Measurements from ENCODE around the gene GPR3. TPM values are rescaled to one million over a fixed set of nuclear protein-coding genes. Genes with fewer than 3 reads are reported as not detected.

Gene GPR3
- total RNA-seq, 1 donor from 2014 or later, result 1.9 TPM

DNA sequence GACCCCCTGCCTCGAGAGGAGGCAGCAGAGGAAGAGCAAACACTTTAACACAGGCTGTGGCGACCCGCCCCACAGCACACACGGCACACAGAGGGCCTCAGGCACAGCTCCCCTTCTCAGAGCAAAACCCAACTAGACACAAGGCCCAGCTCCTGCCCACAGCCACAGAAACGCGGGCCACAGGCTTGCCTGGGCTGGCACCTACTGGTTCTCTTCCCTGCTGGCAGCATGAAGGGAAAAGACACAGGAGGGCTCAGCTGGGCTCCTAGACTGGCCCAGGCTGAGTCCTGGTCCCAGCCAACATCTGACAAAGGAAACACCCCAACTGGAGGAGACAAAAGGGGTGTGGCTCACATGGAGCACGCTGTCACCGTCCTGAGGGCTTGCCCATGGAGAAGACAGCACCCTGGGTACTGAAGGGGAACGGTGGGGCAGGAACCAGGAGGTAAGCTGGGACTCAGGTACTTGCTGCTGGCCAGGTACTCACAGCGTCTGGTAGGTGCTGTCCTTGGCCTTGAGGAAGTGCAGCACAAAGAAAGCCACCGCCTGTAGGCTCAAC is 12.8 kb upstream of the GPR3 start:
- no peak for DNase-seq (ENCODE audit: extremely low spot score, unreplicated experiment)
- H3K9me3 Mint-ChIP-seq, result no peaks in the 10 kb centered on the region

GRCh38 chr1:27380224-27380623 is 12.2 kb upstream of the GPR3 start:
- Mint-ChIP-seq H3K4me1 (ENCODE audit: unreplicated experiment) (peaks cover 3% of the 10 kb centered on the region), H3K27me3 (peaks cover 12% of the 10 kb centered on the region), H3K9me3 (no peaks in the 10 kb centered on the region), H3K4me3 (no peak overlapping the region), H3K27ac (no peak overlapping the region), H3K36me3 (no peaks in the 10 kb centered on the region)
- TF ChIP-seq CTCF (conservative IDR thresholded peaks at IDR 0.05), result no peak
- no peak for DNase-seq (ENCODE audit: extremely low spot score, unreplicated experiment)

More for the DNA sequence above, 12.8 kb upstream of the GPR3 start:
- no peak overlapping the region for H3K27ac Mint-ChIP-seq
- H3K4me1 Mint-ChIP-seq (ENCODE audit: unreplicated experiment), result peaks cover 3% of the 10 kb centered on the region
- TF ChIP-seq CTCF (conservative IDR thresholded peaks at IDR 0.05), result no peak
- no peaks in the 10 kb centered on the region for H3K36me3 Mint-ChIP-seq
- H3K27me3 Mint-ChIP-seq, result peaks cover 12% of the 10 kb centered on the region
- H3K4me3 Mint-ChIP-seq, result peak overlapping the region; percentile 20

GRCh38 chr1:27380766-27381733 is 11.4 kb upstream of the GPR3 start:
- H3K27me3 Mint-ChIP-seq, result peaks cover 12% of the 10 kb centered on the region
- TF ChIP-seq CTCF (conservative IDR thresholded peaks at IDR 0.05), result no peak
- no peaks in the 10 kb centered on the region for H3K36me3 Mint-ChIP-seq
- no peak overlapping the region for H3K4me3 Mint-ChIP-seq
- H3K27ac Mint-ChIP-seq, result peak overlapping the region; percentile 61
- peaks cover 3% of the 10 kb centered on the region for H3K4me1 Mint-ChIP-seq (ENCODE audit: unreplicated experiment)
- no peaks in the 10 kb centered on the region for H3K9me3 Mint-ChIP-seq
- DNase-seq (ENCODE audit: extremely low spot score, unreplicated experiment), result no peak

- no peak for TF ChIP-seq CTCF (conservative IDR thresholded peaks at IDR 0.05)
- Mint-ChIP-seq H3K27ac (no peak overlapping the region), H3K36me3 (no peaks in the 10 kb centered on the region), H3K9me3 (no peaks in the 10 kb centered on the region), H3K4me3 (no peak overlapping the region), H3K4me1 (ENCODE audit: unreplicated experiment) (peaks cover 3% of the 10 kb centered on the region), H3K27me3 (peaks cover 12% of the 10 kb centered on the region)
- DNase-seq (ENCODE audit: extremely low spot score, unreplicated experiment), result no peak
Observed at GRCh38 chr1:27381969-27382762, 10.3 kb upstream of the GPR3 start.

DNA sequence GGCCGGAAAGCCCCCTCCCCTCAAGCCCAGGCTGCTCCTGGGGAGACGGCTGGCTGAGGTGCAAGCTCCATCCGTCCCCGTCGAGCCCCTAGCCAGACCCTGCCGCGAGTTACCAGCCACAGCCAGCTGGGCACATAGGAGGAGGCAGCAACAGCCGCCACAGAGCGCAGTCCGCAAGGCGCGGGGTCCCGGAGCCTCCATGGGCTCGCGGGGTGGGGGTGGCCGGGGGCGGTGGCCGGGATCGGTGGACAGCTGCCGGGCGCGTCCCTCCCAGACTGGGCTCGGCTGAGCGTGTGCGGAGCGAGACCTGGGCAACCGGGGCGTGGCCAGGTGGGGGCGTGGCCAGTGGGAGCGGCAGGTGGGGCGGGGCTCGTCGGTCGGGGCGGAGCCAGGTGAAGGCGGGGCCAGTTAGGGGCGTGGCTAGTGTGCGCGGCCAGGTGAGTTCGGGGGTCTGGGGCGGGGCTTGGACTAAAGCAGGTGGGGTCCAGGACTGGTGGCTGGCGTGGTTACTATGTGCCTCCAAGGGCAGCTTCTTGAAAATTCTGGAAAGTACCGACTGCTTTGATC is 9.3 kb upstream of the GPR3 start, which contains the start of gene CD164L2:
TSS of gene CD164L2 (minus strand) at position 295 of the 567 bp plus-strand sequence. CDS start at position 201, 94 bp downstream.
- H3K27ac Mint-ChIP-seq, result no peak within 1 kb of the TSS
- peaks cover 3% of the 10 kb centered on the region for H3K4me1 Mint-ChIP-seq (ENCODE audit: unreplicated experiment)
- H3K4me3 Mint-ChIP-seq, result no peak within 1 kb of the TSS
- no peak for TF ChIP-seq CTCF (conservative IDR thresholded peaks at IDR 0.05)
- H3K36me3 Mint-ChIP-seq, result no peaks in the 10 kb centered on the region
- no peaks in the 10 kb centered on the region for H3K9me3 Mint-ChIP-seq
- DNase-seq (ENCODE audit: extremely low spot score, unreplicated experiment), result no peak
- peaks cover 12% of the 10 kb centered on the region for H3K27me3 Mint-ChIP-seq
